Right renal cortex interstitium (tissue), 3 donors: ENCODE measurements around the gene SCGB1A1. TPM values are rescaled to one million over a fixed set of nuclear protein-coding genes. Genes with fewer than 3 reads are reported as not detected.
"Not testable (repeated sequence)": the region's sequence is repeated elsewhere in the genome, so short reads cannot be mapped to it uniquely, and the experiment has no call there.

Source experiments
- DNase-seq, 3 donors: peaks; one replicate each; pipeline ENCODE4 v3.0.0-alpha.2; 2013; ENCODE audit warnings: low read depth in 3 of 3, low spot score in 2 of 3
- polyA plus RNA-seq, 3 donors: library from polyadenylated mRNA; unstranded; fragments of 120-200 nt; gene quantifications; one replicate each; pipeline ENCODE4 v1.2.1, GENCODE V29; 2013; ENCODE audit not compliant: insufficient read length in 3 of 3

The SCGB1A1 gene
- not detected for polyA plus RNA-seq

- DNase-seq, result no peak
These were observed at the start of gene SCGB1A1 for GRCh38 chr11:62418733-62419132. TSS of gene SCGB1A1 (plus strand) at chr11:62419033. CDS start at chr11:62419096, 63 bp downstream.

- no peak for DNase-seq
These were observed 47.9 kb upstream of the SCGB1A1 start for GRCh38 chr11:62370743-62371440.

- no peak for DNase-seq
These were observed 46.0 kb upstream of the SCGB1A1 start for GRCh38 chr11:62372871-62373270.

GRCh38 chr11:62373464-62374119 lies 45.2 kb upstream of the SCGB1A1 start:
- no peak for DNase-seq

GRCh38 chr11:62374801-62375200 lies 44.0 kb upstream of the SCGB1A1 start:
- DNase-seq, result no peak

- not testable (repeated sequence) for DNase-seq
These were observed 40.3 kb upstream of the SCGB1A1 start for GRCh38 chr11:62378459-62379063.

GRCh38 chr11:62379586-62379985 lies 39.2 kb upstream of the SCGB1A1 start:
- not testable (repeated sequence) for DNase-seq

GRCh38 chr11:62380821-62381245 lies 38.0 kb upstream of the SCGB1A1 start:
- DNase-seq, result peak in 1 of 3 donors; percentile 56

- DNase-seq, result no peak
These were observed 35.0 kb upstream of the SCGB1A1 start for GRCh38 chr11:62383822-62384221.

GRCh38 chr11:62386083-62386482 lies 32.8 kb upstream of the SCGB1A1 start:
- not testable (repeated sequence) for DNase-seq

GRCh38 chr11:62387381-62387780 lies 31.5 kb upstream of the SCGB1A1 start:
- DNase-seq, result no peak

- no peak for DNase-seq
These were observed 29.8 kb upstream of the SCGB1A1 start for GRCh38 chr11:62388999-62389398.

- DNase-seq, result no peak
These were observed 28.6 kb upstream of the SCGB1A1 start for GRCh38 chr11:62390237-62390636.

- no peak for DNase-seq
These were observed 28.1 kb upstream of the SCGB1A1 start for GRCh38 chr11:62390722-62391121.

- no peak for DNase-seq
These were observed 27.0 kb upstream of the SCGB1A1 start for GRCh38 chr11:62391642-62392425.

GRCh38 chr11:62392506-62392905 lies 26.3 kb upstream of the SCGB1A1 start:
- DNase-seq, result no peak

GRCh38 chr11:62393061-62393611 lies 25.7 kb upstream of the SCGB1A1 start:
- DNase-seq, result no peak

GRCh38 chr11:62393735-62394134 lies 25.1 kb upstream of the SCGB1A1 start:
- DNase-seq, result no peak

- peak in 2 of 3 donors; percentile 74 to 83 for DNase-seq
These were observed 23.9 kb upstream of the SCGB1A1 start for GRCh38 chr11:62394825-62395538.
